ENCODE results near the gene LRSAM1.

GRCh38 chr9:127531676-127532075, 80.4 kb downstream of the LRSAM1 start:
- TF ChIP-seq POLR2AphosphoS5 (IDR thresholded peaks at IDR 0.05; ENCODE audit: borderline replicate concordance, low read depth, low read length) (no peak), EZH2 (IDR thresholded peaks at IDR 0.05) (no peak), FOXP2 (optimal IDR thresholded peaks at IDR 0.05; ENCODE audit: control extremely low read depth, extremely low read length, insufficient read depth) (no peak)

All from SK-N-MC (cell line).